HG02840 (cell line): ENCODE data around the gene EPS15.
"Not testable (repeated sequence)": the region's sequence is repeated elsewhere in the genome, so short reads cannot be mapped to it uniquely, and the experiment has no call there.

Experiments
- ATAC-seq: cut with Tn5 transposase; IDR thresholded peaks from one replicate; pipeline ENCODE4 v1.9.1; 2021; ENCODE audit warnings: mild to moderate bottlenecking, moderate library complexity, moderate number of reproducible peaks; ENCODE audit not compliant: unreplicated experiment, low FRiP score

EPS15 gene

DNA sequence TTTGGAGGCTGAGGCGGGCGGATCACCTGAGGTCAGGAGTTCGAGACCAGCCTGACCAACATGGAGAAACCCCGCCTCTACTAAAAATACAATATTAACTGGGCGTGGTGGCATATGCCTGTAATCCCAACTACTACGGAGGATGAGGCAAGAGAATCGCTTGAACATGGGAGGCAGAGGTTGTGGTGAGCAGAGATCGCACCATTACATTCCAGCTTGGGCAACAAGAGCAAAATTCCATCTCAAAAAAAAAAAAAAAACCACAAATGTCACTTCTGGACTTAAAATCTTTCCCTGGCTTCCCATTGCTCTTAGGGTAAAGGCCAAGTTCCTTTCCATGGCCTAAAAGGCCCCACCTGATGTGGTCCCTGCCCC is 194.1 kb downstream of the EPS15 start:
- ATAC-seq = not testable (repeated sequence)

DNA sequence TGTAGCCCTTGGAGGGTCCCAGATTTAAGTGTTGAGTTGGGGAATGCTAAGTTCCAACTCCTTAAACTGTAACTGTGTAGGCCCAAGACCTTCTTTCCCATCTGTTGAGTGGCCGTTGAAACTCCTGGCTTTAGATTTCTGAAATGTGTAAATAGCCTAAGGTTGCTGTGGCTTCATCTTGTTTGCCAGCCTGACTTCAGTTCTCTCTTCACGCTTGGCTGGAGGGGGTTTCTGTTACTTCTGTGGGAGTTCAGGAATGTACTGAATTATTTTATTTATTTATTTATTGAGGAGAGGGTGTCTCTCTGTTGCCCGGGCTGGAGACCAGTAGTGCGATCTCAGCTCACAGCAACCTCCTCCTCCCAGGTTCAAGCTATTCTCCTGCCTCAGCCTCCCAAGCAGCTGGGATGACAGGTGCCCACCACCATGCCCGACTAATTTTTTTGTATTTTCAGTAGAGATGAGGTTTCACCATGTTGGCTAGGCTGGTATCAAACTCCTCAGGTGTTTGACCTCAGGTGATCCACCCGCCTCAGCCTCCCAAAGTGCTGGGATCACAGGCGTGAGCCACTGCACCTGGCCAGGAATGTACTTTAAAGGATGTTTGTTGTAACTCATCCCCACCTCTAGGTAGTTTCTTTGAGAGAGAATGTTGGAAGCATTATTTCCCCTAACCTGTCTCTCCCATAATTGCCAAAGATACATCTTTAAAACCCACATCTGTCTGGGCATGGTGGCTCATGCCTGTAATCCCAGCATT is 194.6 kb downstream of the EPS15 start:
- ATAC-seq = no peak

DNA sequence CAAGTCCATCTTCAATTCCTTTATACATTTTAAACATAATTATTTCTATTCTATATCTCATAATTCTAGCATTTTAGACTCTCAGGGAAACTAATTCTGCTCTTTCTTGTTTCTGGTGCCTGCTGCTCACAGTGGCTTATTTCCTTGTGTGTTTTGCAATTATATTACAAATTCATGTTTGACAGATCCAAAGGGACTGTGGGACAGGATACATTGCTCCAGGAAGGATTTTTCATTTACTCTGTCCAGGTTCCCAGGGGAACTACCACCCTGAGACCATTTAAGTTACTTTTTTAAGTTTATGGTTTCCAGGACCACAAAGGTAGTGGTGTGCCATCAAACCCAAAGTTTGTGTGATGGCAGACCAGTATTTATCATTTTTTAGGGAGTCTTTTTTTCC is 195.3 kb downstream of the EPS15 start:
- no peak for ATAC-seq

DNA sequence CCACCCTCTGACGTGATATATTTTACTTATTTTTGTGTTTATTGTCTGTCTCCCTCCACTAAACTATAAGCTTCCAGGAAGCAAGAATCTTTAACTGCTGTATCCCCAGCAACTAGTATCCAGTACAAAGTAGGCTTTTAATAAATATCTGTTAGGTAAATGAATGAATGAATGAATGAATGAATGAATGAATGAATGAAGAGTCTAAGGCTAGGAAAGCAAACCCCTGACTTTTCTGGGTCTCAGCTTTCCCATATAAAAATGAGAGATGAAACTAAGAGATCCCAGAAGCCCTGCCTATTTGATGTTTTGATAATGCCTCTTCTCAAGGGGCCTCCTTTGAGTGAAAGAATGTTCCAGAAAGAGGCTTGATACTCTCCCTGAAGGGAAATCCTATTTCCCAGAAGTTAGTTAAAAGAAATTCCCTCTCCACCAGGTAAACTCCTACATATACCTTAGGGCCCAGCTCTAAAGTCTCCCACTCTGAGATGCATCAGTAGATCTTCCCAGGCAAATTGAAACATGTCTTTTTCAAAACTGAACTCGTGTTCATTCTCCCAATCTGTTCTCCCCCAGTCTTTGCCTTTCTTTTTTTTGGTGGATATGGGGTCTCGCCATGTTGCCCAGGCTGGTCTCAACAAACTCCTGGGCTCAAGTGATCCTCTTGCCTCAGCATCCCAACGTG is 196.5 kb downstream of the EPS15 start:
- no peak for ATAC-seq

DNA sequence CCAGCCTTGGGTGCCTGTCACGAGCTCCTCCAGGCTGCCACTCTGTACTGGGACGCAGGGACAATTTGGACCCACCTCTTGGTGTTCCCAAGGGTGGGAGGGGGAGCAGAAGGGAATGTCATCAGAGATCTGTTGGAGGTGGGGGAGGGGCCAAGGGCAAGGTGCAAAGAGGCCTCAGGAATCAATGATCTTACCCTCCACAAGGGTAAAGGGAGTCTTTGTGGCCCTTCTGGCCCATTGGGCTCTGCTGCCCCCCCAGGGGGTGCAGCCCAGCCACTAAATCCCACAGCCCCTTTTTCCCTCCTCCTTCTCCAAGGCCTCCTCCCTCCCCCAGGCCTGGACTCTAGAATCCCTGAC is 197.2 kb downstream of the EPS15 start:
- ATAC-seq = no peak

DNA sequence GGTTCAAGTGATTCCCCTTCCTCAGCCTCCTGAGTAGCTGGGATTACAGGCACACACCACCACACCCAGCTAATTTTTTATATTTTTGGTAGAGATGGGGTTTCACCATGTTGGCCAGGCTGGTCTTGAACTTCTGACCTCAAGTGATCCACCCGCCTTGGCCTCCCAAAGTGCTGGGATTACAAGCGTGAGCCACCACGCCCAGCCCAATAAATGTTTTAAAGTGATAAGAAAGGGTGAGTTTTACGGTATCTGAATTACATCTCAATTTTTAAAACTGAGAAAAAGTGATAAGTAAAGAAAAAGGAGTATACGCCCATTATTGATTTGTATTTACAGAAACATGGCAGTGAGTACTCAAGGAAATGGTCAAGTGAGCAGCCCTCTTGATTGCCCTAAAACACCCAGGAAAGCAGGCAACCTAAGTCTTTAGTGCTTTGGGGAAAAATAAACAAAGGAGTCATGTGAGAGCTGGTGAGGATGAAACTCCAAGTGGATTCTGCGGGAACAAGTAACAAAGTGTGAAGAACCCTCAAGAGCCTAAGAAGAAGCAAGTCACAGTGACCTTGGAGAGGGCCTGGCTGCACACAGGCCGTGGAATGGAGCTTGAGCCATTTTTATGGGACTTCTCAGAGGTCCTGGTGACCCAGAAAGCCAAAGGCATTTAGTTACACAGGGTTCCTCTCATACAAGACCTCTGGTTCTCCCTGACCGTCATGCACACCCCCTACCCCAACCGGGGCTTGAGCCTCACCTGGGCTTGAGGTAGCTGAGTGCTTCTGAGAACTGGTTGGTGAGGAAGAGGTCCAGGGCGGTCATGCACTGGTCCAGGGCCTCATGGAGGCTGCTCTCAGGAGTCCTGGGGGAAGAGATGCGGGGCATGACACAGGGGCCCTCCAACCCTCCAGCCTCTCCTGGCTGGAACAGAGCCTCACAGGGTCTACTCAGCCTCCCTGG is 197.8 kb downstream of the EPS15 start:
- no peak for ATAC-seq

DNA sequence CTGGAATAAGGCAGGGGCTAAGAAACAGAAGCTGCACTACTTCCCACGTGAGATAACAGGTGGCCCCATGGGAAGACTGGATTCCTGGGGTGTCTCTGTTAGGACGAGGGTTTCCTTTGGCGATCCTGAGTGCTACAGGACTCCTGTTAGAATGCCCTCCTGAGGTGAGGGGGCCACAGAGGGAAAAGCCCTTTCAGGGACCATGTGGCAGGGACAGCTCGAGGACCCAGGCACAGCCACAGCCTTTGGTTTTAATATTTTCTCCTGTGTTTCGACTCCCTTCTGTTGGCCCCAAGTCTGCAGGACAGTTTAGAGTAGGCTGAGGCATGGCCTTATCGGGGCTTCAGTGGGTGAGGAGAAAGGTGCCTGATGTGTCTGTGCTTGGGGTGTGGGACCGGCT is 201.3 kb downstream of the EPS15 start:
- ATAC-seq = no peak

DNA sequence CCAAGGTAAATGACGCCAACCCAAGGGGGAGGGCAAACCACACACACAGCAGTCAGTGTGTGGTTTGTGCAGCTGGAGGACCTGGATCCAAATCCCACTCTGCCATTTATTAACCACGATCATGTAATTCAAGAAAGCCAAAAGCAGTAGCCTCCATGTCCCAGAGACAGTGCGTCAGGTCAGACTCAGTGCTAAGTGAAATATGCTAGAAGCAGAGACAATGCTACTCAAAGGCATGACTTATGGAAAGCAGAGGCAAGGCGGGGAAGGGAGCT is 202.3 kb downstream of the EPS15 start:
- ATAC-seq = no peak

DNA sequence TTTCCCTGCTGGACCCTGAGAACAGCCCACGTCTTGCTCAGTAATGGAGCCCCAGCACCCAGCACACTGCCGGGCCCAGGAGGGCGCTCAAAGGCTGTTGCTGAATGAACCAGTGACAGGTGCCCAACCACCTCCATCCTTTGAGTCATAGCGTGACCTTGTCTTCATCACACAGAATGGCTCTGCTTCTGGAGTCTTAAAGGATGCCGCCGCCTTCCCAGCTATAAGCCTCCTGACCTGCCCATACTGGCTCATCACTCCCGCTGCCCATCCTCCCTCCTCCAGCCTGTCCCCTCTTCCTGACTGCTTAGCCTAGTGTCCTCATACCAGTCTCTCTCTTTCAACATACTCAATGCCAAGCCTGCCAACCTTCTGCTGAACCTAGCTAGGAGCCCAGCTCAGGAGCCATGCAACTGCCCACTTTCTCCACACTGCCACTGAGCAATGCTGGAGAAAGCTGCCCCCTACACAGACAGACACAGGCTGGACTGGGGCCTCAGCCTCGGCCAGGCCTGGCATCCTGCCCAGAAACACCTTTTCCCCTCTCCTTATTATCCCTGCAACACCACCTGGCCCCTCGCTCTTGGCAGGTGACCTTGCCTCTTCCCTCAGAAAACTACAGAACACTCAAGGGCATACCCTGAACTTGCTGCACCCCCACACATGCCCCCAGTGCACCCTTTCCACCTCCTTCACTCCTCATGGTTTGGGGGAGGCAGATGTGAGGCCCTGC is 202.8 kb downstream of the EPS15 start:
- no peak for ATAC-seq

DNA sequence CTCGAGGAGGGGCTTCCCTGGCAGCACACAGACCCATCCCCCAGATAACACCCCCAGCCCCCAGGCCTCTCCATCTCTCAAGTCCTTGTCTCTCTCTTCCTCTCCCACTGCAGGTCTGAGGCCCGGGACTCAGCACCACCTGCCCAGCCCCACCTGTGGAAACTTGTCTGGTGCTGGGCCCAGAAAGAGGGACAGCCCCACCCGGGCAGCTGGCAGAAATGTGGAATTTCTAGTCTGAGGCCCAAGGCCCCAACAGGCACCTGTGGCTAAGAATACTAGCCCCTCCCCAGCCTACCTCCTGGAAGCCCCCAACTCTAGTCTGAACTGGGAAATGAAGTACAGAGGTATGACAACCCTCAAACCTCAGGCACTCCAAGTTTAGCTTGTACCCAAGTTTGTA is 204.1 kb downstream of the EPS15 start:
- ATAC-seq = no peak

DNA sequence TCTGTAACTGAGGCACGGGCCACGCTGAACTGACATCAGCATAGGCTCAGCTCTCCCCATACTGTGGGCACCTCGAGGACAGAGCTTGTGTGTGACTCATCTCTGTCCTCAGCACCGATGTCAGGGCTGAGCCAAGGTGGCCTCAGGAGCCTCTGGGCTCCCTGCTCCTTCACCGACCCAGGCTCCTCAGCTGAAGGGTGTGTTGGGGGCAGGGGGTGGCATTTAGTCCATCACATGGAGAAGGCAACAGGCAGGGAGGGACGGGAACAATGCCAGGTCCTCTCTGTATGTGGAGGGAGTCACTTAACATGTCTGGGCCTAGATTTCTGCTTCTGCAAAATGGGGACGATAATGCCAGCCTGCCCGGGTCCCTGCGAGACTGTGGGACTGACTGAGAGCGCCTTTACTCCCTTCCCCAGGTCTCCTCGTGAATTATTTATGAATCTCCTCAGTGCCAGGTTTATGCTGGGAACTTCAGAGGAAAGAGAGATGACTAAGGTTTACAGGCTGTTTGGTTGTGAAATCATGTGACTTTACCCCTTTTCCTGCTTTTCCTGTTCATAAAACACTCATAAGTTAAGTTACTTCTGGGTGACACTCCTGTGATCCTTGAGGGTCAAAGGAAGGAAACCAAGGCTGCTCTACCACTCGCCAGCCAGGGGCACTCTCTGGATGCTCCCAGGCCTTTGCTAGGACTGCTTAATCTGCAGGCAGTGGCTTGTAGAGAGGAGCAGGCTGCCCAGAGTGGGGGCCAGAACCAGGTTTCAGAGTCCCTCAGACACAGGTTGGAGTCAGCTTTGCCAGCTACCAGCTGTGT is 204.9 kb downstream of the EPS15 start:
- no peak for ATAC-seq

DNA sequence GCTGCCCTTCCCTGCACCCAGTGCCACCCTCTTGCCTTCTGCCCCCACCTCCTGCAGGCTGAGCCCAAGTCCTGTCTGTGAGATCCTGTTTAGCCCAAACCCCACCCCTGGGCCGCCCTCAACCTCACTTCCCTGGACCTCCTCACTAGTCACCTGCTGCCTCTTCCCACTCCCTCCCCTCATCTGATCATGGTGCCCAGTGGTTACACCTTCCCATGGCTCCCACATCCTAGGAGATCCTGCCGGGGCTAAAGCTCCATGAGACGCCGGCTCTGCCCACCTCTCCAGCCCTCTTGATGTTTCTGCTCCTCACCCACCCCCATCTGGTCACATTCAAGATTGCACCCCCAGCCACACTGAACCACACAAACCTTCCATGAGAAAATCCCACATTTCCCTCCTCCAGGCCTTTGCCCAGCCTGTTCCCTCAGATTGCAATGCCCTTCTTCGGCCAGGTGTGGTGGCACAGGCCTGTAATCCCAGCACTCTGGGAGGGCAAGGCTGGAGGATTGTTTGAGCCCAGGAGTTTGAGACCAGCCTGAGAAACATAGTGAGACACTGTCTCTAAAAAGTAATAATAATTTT is 205.7 kb downstream of the EPS15 start:
- ATAC-seq = no peak

DNA sequence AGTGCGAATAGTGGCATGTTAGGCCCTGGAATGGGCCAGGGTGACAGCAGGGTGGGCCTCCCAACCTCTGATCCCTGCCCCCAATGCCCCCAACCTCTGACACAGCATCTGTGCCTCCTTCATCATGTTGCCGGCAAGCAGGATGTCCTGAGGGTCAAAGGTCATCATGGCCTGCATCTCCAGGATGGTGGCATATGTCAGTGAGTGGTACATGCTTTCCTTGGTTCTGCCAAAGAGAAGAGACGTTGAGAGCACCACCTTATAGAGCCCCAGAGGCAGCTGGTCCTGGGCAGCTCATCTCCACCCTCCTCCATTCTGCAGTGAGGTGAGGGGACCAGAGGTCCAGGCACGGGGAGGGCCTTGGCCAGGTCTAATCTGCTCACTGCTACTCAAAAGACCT is 206.3 kb downstream of the EPS15 start:
- no peak for ATAC-seq

DNA sequence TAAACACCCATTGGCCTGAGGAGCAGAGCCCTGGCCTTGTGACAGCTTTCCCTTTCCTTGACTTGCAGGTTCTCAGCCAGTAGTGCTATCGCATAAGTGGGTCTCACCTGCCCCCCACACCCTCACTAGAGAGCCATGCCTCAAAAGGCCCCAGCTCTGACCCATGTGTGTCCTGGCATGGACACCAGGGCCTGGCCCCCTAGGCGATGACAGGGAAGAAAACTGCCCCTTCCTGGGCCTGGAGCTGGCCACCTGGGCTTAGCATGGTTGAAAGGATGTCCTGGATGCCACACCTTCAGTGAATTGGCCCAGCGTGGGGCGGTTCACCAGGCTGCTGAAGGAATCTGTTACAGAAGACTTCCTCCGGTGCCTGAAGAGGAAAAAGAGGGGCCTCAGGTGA is 207.2 kb downstream of the EPS15 start:
- ATAC-seq = no peak

DNA sequence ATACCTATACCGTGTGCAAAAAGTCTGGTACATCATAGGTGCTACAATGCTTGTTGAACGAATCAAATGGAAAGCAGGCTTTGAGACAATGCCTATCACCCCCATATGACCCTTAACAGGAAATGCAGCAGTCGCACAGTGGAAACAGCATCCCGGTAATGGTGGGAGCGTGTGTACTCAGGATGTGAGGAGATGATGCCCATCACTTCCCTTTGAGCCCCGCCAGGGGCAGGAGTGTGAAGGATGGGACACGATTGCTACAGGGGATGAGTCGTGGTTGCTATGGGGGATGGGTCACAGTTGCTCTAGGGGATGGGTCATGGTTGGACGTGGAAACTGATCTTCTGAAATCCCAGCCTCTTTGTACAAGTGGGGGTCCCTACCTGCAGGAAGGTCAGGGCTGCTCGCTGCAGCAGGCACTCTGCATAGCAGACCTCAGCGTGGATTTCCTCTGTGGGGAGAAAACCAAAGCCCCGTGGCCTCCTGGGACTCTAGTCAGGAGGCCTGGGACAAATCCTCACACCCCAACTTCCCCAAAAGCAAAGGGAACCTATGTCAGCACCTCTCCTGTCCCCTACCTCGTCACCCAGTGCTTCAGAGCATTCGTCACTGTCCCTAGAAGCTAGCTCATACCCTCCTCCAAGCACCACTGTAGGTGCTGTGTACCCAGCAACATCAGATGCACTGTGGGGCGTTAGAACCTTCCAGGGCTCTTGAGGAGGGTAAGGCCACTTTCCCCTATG is 208.0 kb downstream of the EPS15 start:
- no peak for ATAC-seq

DNA sequence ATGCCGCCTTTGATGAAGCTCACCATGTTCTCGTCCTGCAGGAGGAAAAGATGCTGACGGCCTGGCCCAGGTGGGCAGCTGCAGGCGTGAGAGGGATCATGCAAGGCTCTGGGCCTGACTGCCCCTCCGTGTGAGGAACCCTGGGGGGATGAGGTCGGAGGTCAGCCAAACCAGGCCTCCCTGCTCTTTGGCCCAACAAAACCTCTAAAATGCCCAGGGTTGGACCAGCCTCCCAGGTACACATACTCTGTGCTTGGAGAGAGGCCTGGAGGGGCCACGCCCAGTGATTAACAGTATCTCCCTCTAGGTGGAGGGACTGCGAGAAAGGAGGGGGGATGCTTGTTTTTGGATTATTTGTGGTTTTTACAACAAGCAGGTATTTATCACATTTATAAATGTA is 209.8 kb downstream of the EPS15 start:
- no peak for ATAC-seq

DNA sequence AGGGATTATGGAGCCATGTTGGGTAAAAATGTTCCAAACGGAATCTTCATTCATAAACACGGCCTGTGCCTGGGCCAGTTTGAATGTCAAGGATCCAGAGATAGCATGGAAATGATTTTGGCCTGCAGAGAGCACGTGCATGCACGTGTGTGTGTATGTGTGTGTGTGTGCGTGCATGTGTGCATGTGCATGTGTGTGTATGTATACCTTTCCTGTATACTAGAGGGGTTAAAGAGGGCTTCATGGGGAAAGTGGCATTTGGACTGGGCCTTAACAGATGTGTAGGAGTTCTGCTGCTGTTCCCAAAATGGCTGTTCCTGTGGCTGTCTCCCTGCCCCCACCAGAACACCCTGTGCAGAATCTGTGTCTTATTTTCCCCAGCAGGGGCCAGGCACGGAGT is 210.4 kb downstream of the EPS15 start:
- ATAC-seq = no peak

DNA sequence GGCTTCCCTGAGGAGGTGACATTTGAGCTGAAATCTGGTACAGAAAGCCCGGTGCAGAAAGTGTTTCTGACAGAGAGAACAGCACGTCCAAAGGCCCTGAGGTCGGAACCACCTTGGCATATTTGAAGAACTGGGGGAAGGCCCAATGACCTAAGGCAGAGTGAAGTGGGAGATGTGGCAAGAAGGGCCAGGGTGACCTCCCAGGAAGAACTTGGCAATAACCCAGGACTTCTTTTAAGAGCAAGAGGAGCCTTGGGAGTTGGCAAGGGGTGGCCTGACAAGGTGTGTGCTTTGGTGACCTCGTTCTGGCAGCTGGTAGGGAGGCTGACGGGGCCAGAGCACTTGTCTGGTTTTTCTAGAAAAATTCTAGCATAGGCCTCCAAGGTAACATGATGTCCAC is 212.1 kb downstream of the EPS15 start:
- ATAC-seq = no peak

DNA sequence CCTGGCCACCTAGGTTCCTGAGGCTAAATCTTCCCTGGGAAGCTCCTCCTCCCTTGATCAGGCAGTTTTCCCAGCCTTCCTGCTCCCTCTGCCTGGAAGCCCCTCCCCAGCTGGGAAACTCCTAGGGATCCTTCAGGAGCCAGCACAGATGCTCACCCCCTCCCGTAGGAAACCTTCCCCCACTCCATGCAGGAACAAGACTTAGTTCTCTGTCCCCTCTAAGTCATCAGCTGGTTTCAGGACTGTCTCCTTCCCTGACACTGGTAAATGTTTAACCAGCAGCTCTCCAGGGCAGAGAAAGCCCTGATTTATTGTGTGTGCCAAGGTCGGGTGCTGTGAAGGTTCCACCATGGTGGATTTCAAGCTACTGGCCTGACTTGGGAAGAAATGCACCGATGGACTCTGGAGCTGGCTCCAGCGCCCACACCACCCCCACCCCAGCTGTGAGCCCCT is 213.7 kb downstream of the EPS15 start:
- ATAC-seq = no peak
